22Rv1 (cell line): ENCODE measurements around the gene ALKBH5.

Experiments
- H3K27ac ChIP-seq: fragments of 450-650 bp; 2 replicates; pipeline ENCODE4 v1.5.1; 2017
- CTCF ChIP-seq: fragments of 450-650 bp; IDR thresholded peaks from 2 replicates; pipeline ENCODE4 v1.5.1; 2017; ENCODE audit warnings: mild to moderate bottlenecking
- ZFX ChIP-seq: fragments of 450-650 bp; IDR thresholded peaks from 2 replicates; pipeline ENCODE4 v1.6.1; 2017; ENCODE audit warnings: antibody characterized with exemption, borderline replicate concordance

The ALKBH5 gene

GRCh38 chr17:18183334-18184142 is at the start of gene ALKBH5:
ALKBH5 (plus strand) TSS chr17:18183828; CDS start chr17:18184244, 416 bp downstream.
- peak within 1 kb of the TSS; percentile 97 for H3K27ac ChIP-seq
- TF ChIP-seq ZFX (no peak), CTCF (no peak; the same call in 1 of the 2 replicates)

GRCh38 chr17:18136357-18136756 is 47.3 kb upstream of the ALKBH5 start:
- no peak overlapping the region for H3K27ac ChIP-seq
- TF ChIP-seq CTCF, result no peak
- no peak for TF ChIP-seq ZFX

GRCh38 chr17:18138065-18138749 is 45.4 kb upstream of the ALKBH5 start:
- H3K27ac ChIP-seq, result no peak overlapping the region
- TF ChIP-seq ZFX, result no peak
- no peak for TF ChIP-seq CTCF

- H3K27ac ChIP-seq, result no peak overlapping the region
- TF ChIP-seq CTCF (no peak), ZFX (no peak)
Observed at GRCh38 chr17:18139092-18139491, 44.5 kb upstream of the ALKBH5 start.

GRCh38 chr17:18139498-18139897 is 44.1 kb upstream of the ALKBH5 start:
- TF ChIP-seq ZFX, result no peak
- TF ChIP-seq CTCF, result no peak
- H3K27ac ChIP-seq, result no peak overlapping the region

- TF ChIP-seq ZFX (no peak), CTCF (peak; percentile 24; the same call in 1 of the 2 replicates)
- H3K27ac ChIP-seq, result no peak overlapping the region
Observed at GRCh38 chr17:18139949-18140348, 43.7 kb upstream of the ALKBH5 start.

GRCh38 chr17:18140648-18141047 is 43.0 kb upstream of the ALKBH5 start:
- TF ChIP-seq CTCF, result no peak
- no peak for TF ChIP-seq ZFX
- H3K27ac ChIP-seq, result no peak overlapping the region
